GM19452 (cell line): ENCODE data around the gene OTUD3.
"Not testable (repeated sequence)": the region's sequence is repeated elsewhere in the genome, so short reads cannot be mapped to it uniquely, and the experiment has no call there.

Experiments
- ATAC-seq: cut with Tn5 transposase; IDR thresholded peaks from one replicate; pipeline ENCODE4 v1.9.1; 2021; ENCODE audit not compliant: unreplicated experiment

The OTUD3 gene

DNA sequence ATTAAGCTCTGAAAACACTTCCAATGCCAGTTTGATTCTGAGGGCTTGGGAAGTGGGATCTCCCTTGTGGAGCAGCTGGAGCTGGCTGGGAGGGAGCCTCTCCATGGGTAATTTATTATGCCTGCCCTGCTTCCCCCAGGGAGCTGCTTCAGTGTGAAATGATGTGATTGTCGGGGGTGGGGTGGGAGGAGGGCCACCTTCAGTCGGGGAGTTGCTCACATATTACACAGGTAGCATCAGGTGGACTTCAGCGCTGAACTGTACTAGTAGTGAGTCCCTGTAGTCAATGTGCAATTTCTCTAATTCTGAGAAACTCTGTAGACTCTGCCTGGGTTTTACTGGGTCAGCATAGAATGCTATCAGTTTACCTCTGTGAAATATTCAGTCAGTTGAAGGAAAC is 28.5 kb downstream of the OTUD3 start:
- no peak for ATAC-seq

DNA sequence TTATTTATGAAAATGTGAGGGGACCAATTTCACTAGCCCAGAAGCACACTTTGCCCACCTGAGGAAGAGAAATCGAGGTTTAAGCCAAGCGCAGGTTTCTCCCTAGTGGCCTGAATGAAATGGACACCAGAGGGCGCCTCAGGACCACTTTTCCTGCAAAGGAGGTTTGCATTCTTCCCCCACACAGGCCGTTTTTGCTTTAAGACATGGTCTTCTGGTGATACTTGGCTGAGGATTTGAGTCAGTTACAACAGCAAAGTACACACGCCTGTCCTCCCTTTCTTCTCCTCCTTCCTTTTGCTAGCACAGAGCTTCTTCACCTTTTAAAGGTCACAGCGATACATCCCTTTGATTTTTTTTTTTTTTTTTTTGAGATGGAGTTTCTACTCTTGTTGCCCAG is 35.9 kb downstream of the OTUD3 start:
- no peak for ATAC-seq

DNA sequence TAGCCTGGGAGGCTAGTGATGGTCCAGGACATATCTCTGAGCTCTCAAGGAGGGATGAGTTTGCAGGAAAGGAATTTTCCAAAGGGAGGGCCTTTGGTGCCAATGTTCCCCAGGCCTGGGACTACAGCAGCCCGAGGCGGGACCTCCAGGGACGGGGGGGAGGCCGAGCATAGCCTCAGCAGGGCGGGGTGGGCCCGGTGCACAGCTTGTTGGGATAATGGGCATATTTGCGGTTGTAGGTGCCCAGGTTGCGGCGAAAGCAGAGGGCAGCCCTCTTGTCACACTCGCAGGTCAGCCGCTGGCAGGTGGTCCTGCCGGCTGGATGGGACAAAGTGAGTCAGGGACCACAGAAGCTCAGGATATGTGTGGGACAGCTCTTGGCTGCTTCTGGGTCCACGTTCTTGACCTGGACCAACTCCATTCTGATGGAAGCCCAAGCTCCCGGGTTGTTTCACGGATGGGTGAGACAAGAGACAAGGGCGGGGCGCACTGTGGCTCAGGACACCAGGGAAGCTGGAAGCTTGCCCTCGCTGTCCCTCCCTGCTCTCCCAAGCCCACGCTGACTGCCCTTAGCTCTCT is 38.0 kb downstream of the OTUD3 start:
- ATAC-seq: no peak

DNA sequence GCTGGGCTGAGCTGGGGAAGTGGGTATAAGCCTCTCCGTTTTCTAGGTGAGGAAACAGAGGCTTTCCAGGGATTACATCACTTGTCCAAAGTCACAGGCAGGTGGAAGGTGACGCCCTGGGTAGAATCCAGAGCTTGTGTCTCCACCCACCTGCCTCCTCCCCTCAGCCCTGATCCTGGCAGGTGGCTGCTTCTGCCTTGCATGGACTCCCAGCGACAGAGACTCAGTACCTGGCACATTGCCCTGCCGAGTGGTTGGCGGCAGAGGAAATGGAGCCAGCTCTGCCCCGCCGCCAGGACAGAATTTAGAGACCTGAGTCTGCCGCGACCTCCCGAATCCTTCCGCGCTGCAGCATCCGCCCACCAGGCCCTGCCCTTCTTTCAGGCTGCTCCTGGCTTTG is 39.1 kb downstream of the OTUD3 start:
- ATAC-seq: no peak

DNA sequence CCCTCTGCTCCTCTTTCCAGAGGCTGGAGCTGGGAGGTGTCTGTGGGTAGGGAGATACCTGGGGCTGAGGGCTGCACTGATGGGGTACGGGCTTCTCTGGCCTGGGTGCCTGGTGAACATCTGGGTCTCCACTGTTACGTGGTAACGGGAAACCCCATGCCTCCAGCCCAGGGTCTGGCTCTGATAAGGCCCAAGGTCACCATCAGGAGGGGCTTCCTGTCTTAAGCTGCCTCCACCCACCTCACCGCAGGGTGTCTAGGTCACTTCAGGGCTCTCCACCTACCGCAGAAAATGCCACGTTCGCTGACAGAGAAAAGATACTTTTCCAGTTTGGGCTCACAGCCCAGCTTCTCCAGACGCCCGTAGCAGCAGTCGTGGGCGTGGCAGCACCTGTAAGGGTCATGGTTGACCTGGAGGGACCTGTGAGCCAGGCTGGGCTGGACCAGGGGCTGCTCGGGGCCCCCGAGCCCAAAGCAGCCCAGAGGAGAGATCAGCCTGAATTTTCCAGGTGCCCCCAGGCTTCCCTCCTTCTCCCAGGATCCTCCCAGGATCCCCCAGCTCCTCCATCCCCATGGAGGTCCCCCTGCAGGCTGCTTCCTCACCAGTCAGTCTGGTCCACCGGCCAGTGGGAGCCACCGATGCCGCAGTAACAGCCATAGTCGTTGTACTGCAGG is 40.0 kb downstream of the OTUD3 start:
- ATAC-seq: no peak

DNA sequence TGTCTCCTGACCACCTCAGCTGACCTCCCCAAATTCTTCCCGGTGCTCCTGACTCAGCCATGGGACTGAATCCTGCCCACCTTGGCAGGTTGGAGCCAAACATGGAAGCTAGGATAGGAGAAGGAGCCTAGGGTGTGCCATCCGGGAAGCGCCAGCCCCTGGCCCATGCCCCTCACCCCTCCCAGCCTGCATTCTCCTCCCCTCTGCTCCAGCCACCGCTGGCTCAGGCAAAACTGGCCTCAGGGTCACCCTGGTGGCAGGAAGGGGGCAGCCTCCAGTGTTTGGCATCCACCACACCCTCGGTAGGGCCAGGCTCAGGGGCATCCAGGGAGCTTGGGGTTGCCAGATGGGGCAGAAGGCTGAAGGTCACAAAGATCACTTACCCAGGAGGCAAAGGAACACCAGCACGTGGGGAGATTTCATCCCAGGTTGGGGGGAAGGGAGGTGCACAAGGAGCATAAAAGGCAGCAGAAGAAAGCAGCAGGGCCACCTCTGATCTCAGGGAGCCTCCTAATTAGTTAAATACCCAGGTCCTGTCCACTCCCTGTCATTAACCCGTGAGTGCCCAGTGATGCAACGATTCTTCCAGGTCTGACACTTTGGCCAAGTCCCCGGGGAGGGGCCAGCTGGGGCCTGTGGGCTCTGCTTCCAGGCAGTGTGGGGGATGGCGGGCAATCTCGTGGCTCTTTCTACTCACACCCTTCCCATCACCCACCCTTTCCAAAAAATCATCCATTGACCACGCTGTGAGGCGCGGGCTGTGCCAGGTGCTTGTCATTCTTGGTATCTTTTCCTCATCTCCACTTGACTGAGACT is 41.1 kb downstream of the OTUD3 start, which contains the start of gene PLA2G2E:
Gene PLA2G2E, minus strand, starts transcription at position 481 of the 816 bp plus-strand sequence. Its CDS starts 58 bp downstream, at position 423.
- ATAC-seq: no peak

DNA sequence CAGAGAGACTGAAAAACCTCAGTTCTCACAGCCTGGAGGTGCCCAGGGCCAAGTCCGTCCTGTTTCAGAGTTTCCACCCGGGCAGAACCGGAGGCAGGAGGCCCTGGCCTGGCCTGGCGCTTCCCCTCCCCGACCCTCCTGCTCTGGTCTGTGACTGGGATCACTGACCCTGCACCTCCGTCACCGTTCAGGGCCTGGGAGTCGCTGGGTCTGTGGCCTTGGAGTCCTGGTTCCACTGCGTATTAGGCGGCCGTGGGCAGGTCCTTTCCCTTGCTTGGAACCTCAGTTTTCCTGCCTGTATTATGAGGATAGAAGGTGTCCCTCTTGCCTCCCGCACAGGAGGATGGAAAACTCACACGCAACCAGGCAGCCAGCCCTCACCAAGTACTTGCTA is 41.8 kb downstream of the OTUD3 start:
- no peak for ATAC-seq

DNA sequence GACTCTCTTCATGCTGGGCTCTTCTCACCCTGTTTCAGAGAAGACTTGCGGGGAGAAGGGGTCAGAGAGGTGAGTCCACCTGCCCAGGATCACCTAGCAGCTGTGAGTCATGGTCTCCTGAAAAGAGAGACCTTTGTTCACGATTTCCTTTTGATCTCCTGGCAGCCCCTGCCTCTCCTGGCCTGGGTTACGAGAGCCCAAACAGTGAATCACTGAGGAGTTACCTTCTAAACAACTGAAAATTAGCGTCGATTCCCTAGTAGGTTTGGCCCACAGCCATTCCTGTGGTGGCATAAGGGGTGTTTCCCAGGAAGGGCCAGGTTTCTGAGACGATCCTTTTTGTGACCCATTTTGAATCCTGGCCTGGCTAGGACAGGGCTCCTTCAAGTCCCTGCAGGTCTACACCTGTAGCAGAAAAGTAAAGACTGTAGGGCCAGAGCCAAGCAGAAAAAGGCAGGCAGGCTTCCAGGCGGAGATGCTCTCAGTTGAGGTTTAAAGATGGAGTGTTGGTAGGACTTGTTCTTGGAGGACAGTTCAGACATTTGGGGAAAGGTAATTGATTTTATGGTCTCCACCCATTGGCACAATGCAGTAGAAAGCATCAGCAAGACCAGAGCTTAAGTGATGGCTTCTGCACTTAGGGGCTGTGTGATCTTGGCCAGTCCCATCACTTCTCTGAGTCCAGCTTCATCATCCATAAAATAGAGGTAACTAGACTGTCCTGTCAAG is 43.3 kb downstream of the OTUD3 start:
- no peak for ATAC-seq

DNA sequence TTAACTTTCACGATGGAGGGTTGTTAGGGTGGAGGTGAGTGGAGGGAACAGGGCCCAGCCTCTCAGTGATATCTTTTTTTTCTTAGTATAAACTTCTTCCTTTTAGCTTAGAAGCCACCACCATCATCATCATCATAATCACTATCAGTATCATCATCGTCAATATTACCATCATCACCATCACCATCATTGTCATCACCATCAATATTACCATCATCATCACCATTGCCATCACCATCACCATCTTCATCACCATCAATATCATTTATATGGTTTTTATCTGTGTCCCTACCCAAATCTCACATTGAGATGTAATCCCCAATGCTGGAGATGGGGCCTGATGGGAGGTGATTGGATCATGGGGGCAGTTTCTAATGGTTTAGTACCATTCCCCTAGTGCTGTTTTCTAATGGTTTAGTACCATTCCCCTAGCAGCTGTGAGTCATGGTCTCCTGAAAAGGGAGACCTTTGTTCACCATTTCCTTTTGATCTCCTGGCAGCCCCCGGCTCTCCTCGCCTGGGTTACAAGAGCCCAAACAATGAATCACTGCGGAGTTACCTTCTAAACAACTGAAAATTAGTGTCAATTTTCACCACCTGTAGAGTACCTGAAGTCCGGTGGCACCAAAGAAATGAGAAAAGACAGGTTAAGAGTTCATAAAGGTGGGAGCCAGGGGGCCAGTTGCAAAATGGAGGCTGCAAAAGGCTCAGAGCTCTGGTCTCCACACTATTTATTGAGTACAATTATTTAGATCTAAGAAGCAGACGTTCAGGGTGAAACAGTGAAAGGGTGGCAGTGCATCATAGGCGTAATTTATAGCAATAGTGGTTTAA is 44.3 kb downstream of the OTUD3 start:
- no peak for ATAC-seq

DNA sequence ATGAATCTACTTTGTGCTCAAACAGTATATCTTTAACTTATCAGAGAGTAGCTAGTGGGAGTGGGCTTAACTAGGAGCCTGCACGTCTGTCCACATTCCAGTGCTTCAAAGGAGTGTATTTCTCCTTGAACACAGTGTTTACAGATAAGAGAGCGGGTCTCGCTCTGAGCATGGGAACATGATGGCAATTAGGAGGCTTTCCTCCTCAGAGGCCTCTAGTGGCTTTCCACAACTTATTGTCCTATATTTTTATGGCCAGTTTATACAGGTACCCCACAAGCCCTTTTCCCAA is 44.9 kb downstream of the OTUD3 start:
- not testable (repeated sequence) for ATAC-seq

DNA sequence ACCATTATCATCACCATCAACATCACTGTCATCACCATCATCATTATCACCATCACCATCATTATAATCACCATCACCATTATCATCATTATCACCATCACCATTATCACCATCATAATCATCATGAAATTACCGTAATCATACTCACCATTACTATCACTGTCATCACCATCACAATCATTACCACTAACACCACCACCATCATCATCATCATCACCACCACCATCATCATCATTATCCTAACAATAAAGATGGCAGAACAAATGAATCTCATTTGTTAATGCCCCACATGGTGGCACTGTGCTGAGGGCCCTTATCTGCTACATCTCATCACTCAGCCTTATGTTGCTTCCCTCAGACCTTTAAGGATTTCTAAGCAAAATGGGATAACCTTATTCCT is 50.7 kb downstream of the OTUD3 start:
- no peak for ATAC-seq

DNA sequence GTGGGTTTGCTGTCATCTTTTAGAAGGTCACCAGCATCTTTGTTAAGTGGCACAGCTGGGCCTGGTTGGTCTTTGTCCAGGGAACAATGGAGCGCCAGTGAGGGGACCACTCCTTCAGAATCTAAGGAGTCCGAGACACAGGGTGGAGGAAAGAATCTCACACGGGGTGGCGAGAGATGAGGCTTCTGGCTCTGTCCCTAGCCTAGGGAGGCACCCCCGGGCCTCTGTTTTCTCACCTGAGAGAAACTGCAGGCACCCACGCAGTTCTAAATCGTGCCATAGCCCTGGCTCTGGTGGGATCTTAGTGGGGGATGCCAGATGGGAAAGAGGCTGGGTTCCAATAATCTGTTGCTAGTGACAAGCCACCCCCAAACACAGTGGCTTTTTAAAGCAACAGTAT is 52.1 kb downstream of the OTUD3 start:
- ATAC-seq: no peak

DNA sequence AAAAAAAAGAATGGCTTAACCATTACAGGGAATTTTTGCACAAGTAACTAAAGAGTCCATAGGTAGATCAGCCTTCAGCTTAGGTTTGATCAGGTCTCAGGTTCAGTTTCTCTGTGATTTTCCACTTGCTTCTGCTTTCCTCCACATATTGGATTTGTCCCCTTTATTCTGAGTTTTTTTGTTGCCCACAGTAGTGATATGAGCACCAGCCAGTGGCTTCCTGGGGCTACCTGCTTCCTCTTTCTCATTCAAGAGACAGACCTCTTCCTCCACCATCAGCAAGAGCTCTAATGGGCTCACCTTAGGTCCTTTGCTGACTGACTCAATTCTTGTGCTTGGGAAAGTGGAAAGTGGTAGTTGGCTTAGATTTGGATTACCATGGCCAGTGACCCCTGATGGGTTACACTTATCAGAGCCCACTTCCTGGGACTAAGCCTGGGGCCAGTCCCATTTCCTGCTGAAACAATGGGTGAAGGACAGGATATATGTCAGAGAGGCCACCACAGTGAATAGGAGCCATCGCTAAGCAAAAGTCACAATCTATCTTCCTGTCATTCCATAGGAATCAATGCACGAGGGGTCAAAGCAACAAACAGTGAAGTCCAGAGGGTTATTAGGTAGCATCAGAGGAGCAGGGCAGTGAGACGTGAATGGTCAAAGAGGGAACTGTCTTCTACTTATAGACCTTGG is 54.0 kb downstream of the OTUD3 start:
- ATAC-seq: no peak

DNA sequence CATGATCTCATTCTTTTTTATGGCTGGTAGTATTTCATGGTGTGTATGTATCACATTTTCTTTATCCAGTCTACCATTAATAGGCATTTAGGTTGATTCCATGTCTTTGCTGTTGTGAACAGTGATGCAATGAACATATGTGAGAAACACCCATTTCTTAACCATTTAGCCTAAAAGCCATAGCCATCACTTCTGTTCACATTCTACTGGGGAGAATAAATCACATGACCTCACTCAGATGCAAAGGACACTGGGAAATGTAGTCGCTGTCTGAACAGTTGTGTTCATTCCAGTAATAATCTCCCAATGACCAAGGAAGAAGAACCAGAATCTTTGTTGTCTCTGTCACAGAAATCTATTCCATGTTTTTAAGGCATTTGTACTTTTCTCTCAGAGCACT is 56.3 kb downstream of the OTUD3 start:
- no peak for ATAC-seq

DNA sequence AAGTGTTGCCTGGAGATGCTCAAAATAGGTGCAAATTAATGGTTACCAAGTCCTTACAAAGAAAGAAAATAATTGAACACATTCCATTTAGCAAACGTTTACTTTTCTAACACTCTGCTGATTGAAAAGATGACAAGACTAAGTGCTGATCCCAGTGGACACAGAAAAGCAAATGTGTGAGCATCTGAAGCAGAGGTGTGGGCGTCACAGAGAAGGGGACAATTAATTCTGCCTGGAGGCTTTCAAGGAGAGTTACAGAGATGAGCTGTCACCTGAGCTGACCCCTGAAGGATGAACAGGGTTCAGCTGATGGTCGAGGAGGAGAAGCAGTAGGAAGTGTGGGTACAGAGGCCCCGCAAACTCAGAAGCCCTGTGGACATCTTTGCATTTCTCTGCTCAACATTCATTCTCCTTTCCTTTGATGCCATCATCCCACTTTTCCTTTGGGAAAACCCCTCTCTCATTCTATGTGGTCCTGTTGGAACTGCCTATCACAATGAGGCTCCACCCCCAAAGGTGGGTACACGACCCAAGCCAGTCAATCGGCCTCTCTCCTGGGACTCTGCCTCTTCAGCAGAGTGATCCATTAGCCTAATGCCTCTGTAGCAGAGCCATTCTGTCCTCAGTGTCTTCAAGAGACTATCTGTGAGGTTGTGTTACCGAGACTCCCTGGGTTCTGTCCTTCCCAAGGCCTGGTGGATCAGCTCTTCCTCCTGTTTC is 58.5 kb downstream of the OTUD3 start:
- ATAC-seq: no peak

DNA sequence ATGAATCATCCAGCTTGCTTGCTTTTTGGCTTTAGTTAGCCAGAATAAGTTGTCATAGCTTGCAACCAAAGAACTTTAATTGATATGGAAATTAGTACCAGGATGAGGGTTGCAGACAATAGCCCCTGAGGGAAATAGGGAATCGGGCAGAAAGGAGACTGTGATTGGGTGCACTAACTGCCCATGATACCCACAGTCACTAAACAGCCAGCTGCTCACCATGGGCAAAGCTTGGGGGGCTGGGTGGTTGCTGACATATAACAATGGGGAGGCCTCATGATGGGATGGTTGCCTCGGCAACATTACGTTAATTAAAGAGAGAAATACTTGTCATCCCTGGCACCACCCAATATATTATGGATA is 59.0 kb downstream of the OTUD3 start:
- no peak for ATAC-seq

DNA sequence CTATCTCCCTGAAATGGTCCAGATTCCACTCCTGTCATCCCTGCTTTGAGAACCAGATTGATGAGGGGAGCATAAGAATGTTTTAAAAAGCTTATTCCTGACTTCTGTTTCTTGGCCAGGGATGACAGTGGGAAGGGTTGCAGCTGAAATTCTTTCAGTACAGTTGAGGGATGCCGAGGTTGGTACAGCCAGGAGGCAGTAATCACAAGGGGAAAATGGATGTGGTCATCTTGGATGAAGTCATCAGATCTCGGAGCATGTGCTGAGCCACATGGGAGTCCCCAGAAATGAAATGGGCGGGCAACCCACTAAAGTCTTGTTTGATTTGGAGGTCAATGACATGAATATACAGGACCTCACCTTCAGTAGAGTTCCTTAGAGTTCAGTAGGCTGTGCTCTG is 59.9 kb downstream of the OTUD3 start:
- ATAC-seq: no peak

DNA sequence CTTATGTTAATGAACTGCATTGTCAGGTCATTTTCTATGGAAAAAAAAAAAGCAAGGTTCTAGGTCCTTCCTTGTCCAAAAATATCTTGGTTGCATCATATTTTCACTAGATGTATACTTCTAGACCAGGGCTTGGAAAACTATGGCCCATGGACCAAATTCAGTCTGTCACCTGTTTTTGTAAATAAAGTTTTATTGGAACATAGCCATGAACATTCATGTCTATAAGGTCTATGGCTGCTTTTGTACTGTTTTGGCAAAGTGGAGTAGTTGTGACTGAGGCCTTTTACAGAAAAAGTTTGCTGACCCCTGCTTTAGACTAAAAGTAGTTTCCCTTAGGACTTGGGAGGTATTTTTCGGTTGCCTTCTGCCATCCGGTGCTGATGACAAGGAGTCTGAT is 60.5 kb downstream of the OTUD3 start:
- no peak for ATAC-seq

DNA sequence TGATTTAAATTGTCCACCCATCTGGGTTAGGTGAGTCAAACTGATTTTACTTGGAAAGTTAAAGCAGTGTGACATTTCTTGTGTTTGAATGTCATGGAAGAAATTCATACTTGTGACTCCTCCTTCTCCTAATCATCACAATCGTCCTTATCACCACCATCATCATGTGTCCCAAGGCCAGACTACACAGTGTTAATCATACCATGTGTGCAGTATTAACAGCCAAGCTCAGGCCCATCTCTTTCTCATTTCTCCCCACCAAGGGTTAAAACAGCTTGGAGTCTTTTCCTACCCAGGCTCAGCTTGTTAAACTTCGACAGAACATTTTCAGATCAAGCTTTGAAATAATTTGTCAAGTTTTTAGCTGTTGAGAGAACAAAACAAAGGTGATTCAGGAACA is 63.7 kb downstream of the OTUD3 start:
- ATAC-seq: no peak

DNA sequence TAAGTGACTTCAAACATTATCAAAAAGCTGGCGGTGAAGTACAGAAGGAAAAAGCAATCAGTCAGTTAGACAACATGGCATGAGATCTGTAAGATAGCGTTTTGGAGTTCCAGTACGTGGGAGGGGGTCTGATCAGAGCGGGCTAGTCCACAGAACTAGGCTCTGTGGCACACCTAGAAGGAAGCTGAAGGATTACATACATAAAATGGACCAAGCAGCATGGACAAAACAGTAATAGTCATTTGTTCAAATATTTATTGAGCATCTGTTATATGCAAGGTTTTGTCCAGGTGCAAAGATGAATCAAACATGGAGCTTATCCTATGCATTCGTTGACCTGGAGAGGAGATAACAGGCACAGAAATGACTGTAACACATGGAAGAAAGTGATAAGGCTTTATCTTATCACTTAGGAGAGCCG is 64.1 kb downstream of the OTUD3 start:
- ATAC-seq: no peak
